Bronchial epithelial cell (primary cell): ENCODE measurements around the gene NCOA7. TPM values are rescaled to one million over a fixed set of nuclear protein-coding genes. Genes with fewer than 3 reads are reported as not detected.
"Not testable (repeated sequence)": the region's sequence is repeated elsewhere in the genome, so short reads cannot be mapped to it uniquely, and the experiment has no call there.

Experiments
- DNase-seq: peaks from one replicate; pipeline ENCODE4 v3.0.0-alpha.2; 2010; ENCODE audit warnings: low read depth
- FAIRE-seq: peaks from 2 replicates; lab custom pipeline; 2011; peaks lifted over from hg19 to GRCh38; lab: Jason Lieb, UNC
- H3K27me3 ChIP-seq: 2 replicates; pipeline ENCODE4 v1.5.1; 2011; ENCODE audit warnings: low read length; ENCODE audit not compliant: control insufficient read depth, insufficient read depth
- H3K36me3 ChIP-seq: 2 replicates; pipeline ENCODE4 v1.5.1; 2011; ENCODE audit warnings: low read length; ENCODE audit not compliant: control insufficient read depth, insufficient read depth
- H3K4me3 ChIP-seq: 2 replicates; pipeline ENCODE4 v1.5.1; 2011; ENCODE audit warnings: mild to moderate bottlenecking, low read depth, low read length, control low read depth
- total RNA-seq: library from RNA; depleted of rRNA; stranded (reverse); fragments of >200 nt; gene quantifications from 2 replicates; pipeline ENCODE4 v1.2.1, GENCODE V29; 2014
- TF ChIP-seq, protein P1 (sequence below): IDR thresholded peaks from 2 replicates; pipeline ENCODE4 v1.5.1; 2011; ENCODE audit warnings: mild to moderate bottlenecking, moderate library complexity, low read length, control low read depth, inconsistent platforms; ENCODE audit not compliant: insufficient read depth, severe bottlenecking

NCOA7 gene
- total RNA-seq, 1 donor from 2014 or later, result 39.0 TPM

DNA sequence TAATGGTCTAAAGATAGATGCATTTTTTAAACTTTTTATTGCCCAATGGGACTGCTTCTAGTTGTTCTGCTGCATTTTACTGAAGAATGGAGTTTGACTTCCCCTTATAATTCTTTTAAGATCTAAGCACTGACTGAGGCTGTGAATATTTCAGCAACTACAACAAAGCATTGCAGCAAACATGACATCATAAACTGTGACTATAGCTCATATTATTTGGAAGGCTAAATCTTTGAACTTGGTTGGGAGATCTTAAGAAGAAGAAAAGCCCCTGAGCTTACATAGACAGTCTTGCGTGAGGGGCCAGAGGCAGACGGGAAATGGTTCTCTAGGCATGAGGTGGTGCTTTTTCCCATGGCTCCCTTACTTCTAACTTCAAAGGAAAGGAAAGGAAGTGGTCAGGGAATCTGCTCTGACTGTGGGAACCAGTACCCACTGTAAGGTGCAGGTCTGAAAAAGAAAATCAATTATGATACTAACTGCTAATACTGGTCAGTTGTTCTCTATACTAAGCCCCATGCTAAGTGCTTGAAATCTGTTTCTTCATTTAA, 26.6 kb upstream of the NCOA7 start:
- DNase-seq (no peak), FAIRE-seq (no peak)
- no peaks in the 10 kb centered on the region for H3K27me3 ChIP-seq
- TF ChIP-seq, protein P1, sequence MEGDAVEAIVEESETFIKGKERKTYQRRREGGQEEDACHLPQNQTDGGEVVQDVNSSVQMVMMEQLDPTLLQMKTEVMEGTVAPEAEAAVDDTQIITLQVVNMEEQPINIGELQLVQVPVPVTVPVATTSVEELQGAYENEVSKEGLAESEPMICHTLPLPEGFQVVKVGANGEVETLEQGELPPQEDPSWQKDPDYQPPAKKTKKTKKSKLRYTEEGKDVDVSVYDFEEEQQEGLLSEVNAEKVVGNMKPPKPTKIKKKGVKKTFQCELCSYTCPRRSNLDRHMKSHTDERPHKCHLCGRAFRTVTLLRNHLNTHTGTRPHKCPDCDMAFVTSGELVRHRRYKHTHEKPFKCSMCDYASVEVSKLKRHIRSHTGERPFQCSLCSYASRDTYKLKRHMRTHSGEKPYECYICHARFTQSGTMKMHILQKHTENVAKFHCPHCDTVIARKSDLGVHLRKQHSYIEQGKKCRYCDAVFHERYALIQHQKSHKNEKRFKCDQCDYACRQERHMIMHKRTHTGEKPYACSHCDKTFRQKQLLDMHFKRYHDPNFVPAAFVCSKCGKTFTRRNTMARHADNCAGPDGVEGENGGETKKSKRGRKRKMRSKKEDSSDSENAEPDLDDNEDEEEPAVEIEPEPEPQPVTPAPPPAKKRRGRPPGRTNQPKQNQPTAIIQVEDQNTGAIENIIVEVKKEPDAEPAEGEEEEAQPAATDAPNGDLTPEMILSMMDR, result no peak
- no peaks in the 10 kb centered on the region for H3K36me3 ChIP-seq
- no peak overlapping the region for H3K4me3 ChIP-seq

GRCh38 chr6:125765944-125766343, 24.8 kb upstream of the NCOA7 start:
- no peak for DNase-seq
- H3K36me3 ChIP-seq, result no peaks in the 10 kb centered on the region
- TF ChIP-seq, protein P1, result no peak
- no peaks in the 10 kb centered on the region for H3K27me3 ChIP-seq
- no peak overlapping the region for H3K4me3 ChIP-seq
- no peak for FAIRE-seq

DNA sequence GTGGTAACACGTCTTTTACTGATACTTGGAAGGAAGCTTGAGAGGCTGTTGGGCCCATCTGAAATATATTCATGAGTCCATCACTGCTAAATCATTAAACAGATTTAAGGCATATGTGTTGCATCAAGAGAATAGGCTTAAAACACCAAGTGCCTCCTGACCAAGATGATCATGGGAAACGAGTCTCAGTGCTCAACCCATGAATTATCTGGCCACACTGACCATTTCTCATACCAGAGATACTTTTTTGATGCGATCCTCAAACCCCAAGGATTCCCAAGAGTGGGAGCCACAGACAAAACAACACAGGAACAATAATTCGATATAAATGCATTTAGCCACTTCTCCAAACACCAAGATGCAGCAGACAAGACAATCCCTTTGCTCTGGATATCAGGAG, 24.1 kb upstream of the NCOA7 start:
- TF ChIP-seq, protein P1, result no peak
- Histone ChIP-seq H3K36me3 (no peaks in the 10 kb centered on the region), H3K4me3 (no peak overlapping the region), H3K27me3 (no peaks in the 10 kb centered on the region)
- no peak for DNase-seq
- no peak for FAIRE-seq

DNA sequence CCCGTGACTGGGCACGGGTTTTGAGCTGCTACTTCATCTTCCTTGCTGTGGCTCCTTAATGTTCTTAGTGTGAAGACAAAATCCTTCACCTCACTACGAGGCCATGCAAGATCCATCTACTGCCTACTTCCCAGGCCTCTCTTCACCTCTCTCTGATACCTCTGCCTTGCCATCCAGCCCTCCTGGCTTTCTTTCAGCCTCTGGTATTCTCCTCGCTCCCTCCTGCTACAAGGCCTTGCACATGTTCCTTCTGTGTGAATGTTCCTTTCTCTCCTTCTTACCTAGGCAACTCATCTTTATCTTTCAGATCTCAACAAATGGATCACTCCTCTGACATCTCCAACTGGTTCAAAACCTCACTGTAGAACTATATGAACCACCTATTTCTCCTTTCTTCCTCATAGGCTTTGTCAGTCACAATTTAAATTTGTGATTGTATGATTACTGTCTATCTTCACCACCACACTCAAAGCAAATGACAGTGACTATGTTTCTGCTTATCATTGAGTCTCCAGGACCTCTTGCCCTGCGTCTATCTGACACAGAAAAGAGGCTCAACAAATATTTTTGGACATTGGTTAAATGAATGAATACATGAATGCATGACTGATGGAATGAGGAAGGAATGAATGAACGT, 21.5 kb upstream of the NCOA7 start:
- no peaks in the 10 kb centered on the region for H3K36me3 ChIP-seq
- no peaks in the 10 kb centered on the region for H3K27me3 ChIP-seq
- FAIRE-seq (no peak), DNase-seq (no peak)
- TF ChIP-seq, protein P1, result no peak
- no peak overlapping the region for H3K4me3 ChIP-seq

DNA sequence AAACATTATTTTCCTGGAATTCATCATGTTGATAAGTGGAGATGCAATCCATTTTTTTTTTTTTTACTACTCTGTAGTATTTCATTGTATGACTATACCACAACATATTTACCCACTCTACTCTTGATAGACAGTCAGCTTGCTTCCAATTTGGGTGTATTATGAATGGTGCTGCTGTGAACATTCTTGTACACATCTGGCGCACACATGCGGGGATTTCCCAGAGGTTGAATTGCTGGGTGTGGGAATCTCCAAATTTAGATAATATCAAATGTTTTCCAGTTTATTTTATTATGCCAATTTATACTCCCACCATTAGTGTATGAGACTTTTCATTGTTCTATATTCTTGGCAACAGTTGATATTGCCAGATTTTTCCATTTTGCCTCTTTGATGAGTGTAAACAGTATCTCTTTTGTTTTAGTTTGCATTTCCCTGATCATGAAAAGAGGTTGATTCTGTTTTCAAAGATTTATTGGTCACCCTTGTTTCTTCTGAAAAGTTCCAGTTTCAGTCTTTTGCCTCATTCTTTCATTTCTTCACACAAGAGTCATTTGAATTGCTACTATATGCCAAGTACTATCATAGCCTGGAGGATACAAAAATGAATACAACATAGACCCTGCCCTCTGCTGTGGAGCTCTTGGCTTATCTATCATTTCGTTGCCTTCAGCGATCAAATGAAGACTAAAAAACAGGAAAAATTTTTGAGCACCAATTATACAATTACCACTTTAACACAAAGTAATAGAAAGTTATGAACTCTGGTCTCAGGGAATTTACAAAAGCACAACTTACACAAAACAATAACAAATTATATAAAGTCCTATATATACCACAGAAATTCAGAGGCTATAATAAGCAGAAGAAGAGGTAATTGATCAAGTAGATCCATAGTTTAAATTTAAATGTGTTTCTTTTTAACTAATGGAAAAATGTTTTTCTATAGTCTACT, 17.1 kb upstream of the NCOA7 start:
- Histone ChIP-seq H3K36me3 (no peaks in the 10 kb centered on the region), H3K27me3 (no peaks in the 10 kb centered on the region), H3K4me3 (no peak overlapping the region)
- TF ChIP-seq, protein P1, result no peak
- no peak for DNase-seq
- no peak for FAIRE-seq

DNA sequence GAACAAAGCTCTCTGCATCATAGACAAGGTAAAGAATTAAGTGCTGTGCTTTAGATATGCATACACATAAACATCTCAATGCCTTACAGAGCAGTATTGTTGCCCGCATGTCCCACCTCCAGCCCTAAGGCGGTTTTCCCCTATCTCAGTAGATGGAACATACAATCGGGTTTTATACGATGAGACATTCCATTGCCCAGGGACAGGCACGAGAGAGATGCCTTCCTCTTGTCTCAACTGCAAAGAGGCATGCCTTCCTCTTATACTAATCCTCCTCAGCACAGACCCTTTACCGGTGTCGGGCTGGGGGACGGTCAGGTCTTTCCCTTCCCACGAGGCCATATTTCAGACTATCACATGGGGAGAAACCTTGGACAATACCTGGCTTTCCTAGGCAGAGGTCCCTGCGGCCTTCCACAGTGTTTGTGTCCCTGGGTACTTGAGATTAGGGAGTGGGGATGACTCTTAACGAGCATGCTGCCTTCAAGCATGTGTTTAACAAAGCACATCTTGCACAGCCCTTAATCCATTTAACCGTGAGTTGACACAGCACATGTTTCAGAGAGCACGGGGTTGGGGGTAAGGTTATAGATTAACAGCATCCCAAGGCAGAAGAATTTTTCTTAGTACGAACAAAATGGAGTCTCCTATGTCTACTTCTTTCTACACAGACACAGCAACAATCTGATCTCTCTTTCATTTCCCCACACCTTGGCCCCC, 14.5 kb upstream of the NCOA7 start:
- not testable (repeated sequence) for FAIRE-seq, DNase-seq

More for the DNA sequence above, 14.5 kb upstream of the NCOA7 start:
- H3K36me3 ChIP-seq, H3K27me3 ChIP-seq, H3K4me3 ChIP-seq: not testable (repeated sequence)
